ENCODE measurements around the gene DAD1.

- no peak for TF ChIP-seq REST (tag by site-specific recombination; IDR thresholded peaks at IDR 0.05)
- no peak for TF ChIP-seq CTCF (tag by site-specific recombination; IDR thresholded peaks at IDR 0.05)
- TF ChIP-seq ZNF423 (tag by site-specific recombination; IDR thresholded peaks at IDR 0.05) = no peak
- no peak for TF ChIP-seq ZNF707 (tag by site-specific recombination; IDR thresholded peaks at IDR 0.05)
- no peak for TF ChIP-seq ZNF747 (tag by site-specific recombination; IDR thresholded peaks at IDR 0.05)
- no peak for TF ChIP-seq SP2 (tag by site-specific recombination; IDR thresholded peaks at IDR 0.05)
- no peak for TF ChIP-seq ZNF629 (tag by site-specific recombination; IDR thresholded peaks at IDR 0.05)
- no peak for TF ChIP-seq ZNF426 (tag by site-specific recombination; IDR thresholded peaks at IDR 0.05)
- no peak for TF ChIP-seq ZNF121 (tag by site-specific recombination; IDR thresholded peaks at IDR 0.05)
- TF ChIP-seq KLF10 (tag by site-specific recombination; IDR thresholded peaks at IDR 0.05) = no peak
- no peak for TF ChIP-seq ZNF776 (tag by site-specific recombination; IDR thresholded peaks at IDR 0.05; ENCODE audit: borderline replicate concordance)
- no peak for TF ChIP-seq ZBTB7A (tag by site-specific recombination; IDR thresholded peaks at IDR 0.05; ENCODE audit: low read depth)
- no peak for TF ChIP-seq ZNF18 (tag by site-specific recombination; IDR thresholded peaks at IDR 0.05)
- no peak for TF ChIP-seq KLF1 (tag by site-specific recombination; IDR thresholded peaks at IDR 0.05)
These were observed 10.3 kb upstream of the DAD1 start for GRCh38 chr14:22599349-22599748.
